HuH-7 (cell line): Measurements from ENCODE around the gene DCLRE1B.

Source experiments
- DNase-seq: peaks from one replicate; pipeline ENCODE4 v3.0.0; 2011; ENCODE audit warnings: low spot score

The DCLRE1B gene

DNA sequence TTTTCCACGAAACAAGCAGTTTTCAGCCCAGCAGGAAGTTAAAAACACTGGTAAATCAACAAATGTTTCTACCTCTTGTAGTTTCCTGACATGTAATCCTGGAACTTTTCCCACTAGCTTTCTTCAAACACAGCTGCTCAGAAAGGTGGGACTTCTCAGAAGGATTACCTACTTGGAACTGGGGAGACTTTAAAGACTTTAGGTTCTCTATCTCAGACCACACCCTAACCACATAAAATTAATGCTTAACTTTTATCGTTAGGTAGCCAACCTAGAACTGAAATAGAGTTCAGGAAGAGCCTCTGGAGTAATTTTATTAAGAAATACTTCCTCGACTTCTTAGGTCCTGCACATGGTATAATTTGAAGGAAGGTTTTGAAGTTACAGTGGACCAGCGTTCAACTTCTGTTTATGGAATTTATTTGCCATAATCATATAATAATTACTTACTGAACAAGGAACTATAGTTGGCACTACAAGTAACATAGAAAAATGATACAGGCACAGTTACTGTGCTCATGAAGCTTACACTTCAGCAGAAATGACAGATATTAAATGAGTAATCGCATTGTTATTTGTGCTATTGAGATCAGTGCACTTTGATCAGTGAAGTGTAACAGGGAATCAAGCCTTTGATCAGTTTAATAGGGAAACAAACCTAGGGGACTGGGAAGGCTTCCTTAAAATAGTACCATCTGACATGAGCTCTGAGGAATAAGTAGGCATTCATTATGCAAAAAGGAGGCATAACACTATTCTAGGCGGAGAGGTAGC, 17.5 kb upstream of the DCLRE1B start, which contains the start of gene BCL2L15:
Gene BCL2L15, minus strand, starts transcription at position 180 of the 774 bp plus-strand sequence. CDS start 206 bp downstream, outside the sequence.
- no peak for DNase-seq

DNA sequence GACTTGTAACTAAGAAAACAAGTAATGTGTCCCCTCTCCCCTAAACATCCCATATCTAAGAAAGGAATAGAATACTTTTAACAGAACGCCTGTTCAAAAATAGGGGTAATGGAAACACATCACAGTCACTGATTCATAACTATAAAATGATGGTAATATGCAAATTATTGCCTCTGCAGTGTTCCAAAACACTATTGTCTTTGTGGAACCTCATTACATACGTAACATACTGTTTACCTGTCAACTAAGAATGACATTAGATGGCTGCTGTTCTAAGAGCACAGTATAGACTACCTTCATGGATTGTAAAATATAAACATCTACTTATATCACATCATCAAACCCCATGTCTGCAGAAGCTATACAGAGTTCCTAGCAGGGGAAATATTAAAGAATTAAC, 14.3 kb upstream of the DCLRE1B start:
- DNase-seq = no peak

DNA sequence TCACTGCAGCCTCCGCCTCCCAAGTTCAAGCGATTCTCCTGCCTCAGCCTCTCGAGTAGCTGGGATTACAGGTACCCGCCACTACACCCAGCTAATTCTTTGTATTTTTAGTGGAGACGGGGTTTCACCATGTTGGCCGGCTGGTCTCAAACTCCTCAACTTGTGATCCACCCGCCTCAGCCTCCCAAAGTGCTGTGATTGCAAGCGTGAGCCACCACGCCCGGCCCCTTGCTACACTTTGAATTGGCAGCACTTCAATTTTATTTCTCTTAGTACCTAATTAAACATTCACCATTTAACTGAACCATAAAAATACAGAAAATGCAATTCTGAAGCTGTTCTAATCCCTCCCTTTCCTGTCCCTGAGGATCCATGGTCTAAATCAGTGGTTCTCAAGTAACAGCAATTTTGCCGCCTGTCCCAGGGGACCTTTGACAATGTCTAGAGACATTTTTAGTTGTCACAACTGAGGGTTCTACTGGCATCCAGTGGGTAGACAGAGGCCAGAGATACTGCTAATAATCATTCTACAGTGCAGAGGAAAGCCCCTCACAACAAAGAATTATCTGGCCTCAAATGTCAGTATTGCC, 13.4 kb upstream of the DCLRE1B start:
- DNase-seq = no peak

DNA sequence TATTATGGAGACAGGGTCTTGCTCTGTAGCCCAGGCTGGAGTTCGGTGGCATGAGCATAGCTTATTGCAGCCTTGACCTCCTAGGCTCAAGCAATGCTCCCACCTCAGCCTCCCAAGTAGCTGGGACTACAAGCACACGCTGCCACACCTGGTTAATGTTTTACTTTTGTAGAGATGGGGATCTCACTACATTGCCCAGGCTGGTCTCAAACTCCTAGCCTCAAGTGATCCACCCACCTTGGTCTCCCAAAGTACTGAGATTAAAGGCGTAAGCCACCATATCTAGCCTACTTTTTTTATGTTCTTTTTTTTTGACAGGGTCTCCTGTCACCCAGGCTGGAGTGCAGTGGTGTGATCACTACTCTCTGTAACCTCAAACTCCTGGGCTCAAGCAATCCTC, 11.9 kb upstream of the DCLRE1B start:
- no peak for DNase-seq

DNA sequence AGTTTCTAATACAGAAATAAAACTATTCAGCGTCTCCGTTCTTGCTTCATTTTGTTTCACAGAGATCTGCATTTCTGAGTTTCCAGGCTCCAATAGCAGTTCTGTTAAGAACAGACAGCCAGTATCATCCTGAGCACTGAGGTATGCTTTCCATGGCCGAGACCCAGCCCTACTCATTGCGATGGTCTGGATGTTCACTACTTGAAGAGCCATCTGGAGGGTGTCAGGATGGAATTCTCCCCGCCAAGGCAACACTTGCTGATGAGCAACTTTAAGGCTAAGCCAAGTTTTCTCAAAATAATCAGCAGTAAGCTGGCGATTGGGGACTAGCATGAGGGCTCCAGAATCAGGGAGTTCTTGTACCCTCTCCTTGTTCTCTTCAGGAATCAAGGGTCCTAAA, 10.0 kb upstream of the DCLRE1B start:
- DNase-seq = no peak

DNA sequence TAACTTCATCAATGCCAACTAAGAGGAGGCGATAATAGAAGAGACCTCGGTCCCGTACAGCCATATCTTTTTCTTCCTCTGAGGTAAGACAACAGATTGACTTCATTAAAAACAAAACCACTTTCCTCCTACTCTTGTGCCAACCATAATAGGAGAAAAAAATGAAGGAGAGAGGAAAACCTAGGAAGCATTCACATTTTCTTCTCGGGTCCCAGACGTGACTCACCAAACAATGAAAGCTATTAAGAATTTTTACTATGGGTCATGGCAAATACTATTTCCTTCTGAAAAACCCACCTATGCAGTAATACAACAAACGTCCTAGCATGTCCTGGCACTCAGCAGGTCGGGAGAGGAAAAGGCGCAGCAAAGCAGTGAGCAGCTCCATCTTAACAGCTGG, 9.2 kb upstream of the DCLRE1B start:
- no peak for DNase-seq

DNA sequence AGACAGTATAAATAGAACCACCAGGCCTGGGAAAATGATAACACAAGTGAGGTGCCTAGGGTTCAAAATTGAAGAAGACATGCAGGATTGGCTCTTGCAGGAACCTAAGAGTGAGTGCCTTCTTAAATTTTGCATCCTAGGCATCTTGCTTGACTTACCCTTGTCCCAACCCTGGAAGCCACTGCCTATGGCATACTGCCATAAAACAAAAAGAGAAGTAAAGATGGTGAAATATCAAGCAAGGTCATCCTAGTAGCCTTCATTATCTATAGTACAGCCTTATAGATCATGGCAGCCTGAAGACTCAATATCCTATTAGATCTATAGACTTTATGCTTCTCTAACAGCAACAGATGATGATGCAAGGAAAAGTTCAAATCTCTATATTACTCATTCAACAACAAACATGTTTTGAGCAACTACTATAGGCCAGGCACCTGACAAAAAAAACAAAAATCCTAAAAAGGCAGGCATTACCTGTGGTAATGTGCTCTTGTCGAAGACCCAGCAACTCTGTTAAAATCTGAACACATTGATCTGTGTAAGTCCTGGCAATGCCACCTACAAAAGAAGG, 6.8 kb upstream of the DCLRE1B start:
- no peak for DNase-seq

DNA sequence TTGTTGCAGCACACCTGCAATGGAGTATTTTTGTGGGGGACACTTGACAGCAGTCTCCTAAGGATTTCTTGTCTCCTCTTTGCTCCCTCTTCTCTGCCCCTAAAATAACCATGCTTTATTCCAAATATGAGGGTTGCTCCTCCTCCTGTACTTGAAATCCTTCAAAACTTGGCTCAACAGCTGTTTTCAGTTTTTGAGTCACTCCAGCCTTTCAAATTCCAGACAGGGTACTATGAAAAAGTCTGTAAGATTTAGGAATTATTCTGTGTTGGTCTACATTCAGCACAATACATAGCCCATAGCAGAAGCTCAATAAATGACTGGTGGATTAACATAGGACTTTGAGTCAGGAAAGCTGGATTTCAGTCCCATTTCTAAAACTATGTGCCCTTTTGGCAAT, 6.0 kb upstream of the DCLRE1B start:
- DNase-seq = no peak

DNA sequence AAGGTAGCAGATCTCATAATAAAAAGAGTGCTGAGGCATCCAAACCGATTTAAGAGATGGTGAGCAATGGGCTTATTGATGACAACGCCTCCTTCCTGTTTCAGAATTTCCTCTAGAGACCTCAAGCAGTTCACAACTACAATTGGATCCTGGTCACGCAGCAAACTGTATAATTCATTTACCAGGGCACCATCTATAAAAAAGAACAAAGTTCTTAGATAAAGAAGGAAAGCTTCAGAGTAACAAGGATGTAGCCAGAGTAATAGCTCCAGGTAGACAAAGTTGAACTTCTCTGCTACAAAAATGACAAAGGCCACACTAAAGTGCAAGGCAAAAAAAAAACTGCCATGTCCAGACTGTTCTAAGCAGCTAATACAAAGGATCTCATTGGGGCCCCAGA, 3.9 kb upstream of the DCLRE1B start:
- no peak for DNase-seq

DNA sequence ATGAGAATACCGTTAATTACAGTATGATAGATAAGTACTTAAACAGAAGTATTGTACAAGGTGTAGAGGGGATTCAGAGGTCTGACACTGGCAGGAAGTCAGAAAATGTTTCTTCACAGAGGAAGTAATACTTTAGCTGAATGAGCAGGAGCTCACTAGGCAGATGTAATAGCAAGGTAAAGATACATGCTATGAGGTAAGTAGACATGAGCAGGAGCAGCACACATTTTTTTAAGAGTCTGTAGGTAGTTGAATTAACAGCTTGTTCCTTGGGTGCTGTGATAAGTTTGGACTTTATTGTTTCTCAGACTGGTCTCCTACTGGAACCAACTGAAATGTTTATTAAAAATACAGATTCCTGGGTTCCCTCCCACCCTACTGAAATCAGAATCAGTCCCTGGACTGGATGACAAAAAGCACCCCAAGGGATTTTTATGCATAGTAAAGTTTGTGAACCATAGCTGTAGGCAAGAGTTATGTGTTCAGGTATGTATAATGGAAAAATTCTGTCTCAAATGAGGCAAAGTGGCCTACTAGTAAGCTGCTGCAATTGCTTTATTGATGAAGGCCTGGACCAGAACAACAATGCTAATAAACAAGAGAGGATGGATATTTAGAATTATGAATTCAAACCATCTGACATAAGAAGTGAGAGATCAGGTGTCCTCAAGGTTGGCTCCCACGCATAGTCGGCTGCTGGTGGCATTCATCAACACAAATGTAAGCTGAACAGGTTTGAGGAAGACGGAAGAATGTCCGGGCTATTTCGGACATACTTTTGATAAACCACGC, 1.4 kb upstream of the DCLRE1B start:
- DNase-seq = no peak

DNA sequence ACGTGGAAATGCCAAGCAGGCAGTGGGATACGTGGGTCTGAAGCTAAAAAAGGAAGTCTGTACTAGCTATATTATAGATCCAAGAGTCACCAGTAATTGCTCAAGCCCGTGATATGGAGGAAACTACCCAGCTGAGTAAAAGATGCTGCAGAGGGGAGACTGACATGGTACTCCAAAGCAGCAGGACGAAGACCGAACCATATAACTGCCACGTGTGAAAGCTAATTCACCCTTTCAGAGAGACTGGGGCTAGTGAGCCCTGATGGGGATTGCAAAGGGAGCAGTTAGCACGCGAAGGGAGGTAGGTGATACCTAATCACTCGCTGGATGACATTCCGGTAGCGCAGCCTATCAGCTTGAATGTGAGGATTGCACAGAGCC, 843 bp upstream of the DCLRE1B start:
- peak; percentile 36 for DNase-seq

DNA sequence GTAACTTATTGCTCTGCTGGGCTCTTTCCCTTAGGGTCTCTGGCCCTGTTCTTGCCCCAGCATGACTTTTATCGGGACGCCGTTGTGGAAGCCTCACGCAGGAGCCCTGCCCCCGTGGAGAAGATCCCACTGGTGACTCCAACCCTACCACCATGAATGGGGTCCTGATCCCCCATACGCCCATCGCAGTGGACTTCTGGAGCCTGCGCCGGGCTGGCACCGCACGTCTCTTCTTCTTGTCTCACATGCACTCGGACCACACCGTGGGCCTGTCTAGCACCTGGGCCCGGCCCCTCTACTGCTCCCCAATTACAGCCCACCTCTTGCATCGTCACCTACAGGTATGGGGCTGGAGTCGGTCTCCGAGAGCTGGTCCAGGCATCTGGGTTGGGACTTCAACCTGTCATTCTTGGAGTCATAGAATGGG, 322 bp downstream of the DCLRE1B start:
- peak; percentile 22 for DNase-seq

DNA sequence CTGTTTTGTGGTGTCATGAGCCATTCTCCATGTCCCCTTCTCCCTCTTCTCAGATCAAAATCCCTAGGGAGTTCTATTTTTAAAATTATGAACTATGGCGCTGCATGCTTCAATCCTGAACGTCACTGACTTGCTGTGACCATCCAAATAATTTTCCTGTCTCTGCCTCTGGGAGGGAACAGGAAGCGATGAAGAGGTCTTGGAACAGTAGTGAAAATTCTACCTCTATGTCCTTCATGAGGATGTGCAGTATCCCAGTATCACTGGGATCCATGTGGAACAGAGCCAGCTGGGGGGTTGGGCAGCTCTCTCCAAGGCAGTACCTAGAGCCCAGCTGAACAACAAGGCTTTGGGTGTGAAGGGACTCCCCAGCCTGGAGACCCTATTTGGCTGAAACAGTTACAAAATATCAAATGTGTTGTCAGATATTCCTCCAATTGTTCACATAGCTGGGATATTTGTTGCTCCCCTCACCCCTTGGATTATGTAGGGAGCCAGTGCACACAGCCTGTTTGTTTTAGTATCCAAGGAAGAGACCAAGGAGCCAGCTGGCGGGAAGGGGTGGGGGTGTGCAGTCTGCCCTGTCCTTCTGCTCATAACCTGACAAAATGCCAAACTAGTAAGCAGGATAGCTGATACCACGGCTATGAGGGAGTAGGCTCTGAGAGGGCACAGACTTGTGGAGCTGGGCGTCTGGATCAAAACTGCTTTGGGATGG, 7.6 kb downstream of the DCLRE1B start:
- no peak for DNase-seq

DNA sequence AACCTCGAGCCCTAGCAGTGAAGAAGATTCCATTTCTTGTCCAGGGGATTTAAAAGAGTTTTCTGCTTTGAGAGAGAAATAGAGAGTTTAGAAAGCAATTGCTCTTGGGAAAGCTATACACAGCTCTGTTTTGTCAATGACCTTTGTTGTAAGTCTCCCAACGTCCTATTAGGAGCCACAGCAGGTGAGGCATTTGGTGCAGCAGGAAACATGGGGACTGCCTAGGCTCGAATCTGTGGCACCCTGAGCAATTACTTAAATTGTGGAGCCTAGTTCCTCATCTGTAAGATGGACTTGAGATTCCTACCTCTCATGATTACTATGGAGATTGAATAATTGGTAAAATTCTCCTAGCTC, 8.2 kb downstream of the DCLRE1B start:
- no peak for DNase-seq

DNA sequence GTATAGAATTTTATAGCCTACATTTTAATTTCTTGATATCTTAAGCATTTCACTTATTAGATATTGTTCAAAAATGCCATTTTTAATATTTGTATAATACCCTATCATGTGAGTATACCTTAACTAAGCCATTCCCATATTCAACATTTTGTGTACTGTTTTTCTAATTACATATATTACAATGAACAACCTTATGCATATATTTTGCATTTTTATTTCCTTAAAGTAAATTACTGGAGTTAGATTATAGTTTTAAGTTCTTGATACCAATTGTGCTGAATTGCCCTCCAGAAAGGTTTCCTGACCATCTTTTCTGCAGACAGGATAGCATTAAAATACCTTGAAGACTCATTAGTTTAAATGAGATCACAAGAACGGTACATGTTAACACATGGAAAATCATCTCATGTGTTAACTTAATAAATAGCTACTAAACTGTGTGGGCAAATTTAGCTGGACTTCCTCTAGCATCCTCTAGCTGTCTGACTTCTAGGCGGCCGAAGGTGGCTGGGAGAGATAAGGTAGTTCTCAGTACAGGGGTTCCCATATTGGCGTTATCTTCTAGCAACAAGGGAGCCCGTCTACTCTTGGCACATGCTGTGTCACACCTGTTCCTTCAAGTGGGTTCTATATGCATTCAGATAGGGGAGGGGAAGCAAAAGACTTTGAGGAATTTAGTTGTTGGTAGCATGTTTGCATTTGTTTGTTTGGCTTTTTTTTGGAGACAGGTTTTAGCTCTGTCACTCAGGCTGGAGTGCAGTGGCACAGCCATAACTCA, 8.9 kb downstream of the DCLRE1B start:
- DNase-seq = no peak

DNA sequence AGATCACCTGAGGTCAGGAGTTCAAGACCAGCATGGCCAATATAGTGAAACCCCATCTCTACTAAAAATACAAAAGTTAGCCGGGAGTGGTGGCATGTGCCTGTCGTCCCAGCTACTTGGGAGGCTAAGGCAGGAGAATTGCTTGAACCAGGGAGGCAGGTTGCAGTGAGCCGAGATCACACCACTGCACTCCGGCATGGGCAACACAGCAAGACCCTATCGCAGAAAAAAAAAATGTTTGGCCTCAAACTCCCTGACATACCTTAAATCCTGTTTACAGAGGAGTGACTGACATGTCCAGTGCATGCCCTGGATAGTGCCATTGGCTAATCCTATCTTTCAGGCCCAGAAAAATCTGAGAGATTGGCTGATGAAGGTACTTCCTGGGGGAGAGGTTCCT, 11.8 kb downstream of the DCLRE1B start:
- DNase-seq = no peak

DNA sequence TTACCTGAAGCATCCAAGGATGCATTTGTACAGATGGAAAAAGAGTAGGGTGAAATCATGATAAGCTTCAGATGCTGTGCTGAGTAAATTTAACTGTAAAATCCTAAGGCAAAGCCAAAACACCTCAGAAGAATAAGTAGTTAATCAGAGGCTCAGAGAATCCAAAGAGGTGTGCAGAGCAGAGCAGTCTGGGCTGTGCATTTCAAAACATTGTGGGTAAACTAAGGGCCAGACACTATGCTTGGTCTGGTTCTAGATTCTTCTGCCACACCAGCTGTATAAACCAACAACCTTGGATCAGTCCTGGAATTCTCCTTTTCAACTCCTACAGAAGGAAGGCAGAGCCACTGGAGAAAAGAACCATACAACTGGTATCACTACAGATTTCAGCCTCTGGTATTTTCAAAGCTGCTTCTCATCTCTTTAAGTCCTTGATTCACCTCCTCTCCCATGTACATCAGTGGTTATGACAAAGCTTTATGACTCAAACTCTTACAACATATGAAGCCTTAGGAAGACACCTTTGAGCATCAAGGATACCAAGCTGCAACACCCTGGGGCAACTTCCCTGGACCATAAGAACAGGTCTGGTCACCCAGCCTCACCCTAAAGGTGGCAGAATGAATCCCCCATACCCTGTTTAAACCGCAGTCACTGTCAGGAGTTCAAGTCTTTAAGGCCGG, 12.4 kb downstream of the DCLRE1B start:
- DNase-seq = no peak

DNA sequence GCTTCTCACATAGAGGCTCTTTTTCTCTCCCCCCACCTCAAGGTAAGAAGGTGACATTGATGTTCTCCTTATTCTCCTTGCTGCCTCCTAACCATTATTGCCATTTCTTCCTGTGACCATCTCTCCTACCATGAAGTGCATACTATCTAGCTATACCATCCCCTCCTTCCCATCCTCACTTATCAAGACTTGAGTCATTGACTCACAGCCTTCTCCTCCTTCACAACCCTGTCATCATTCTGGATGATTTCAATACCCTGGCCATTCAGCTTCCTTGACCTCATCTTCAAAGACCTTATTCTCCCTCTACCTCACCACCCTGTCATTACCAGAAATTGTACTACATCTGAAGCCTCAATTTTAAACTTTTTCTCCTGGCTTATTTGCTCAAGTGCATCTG, 13.1 kb downstream of the DCLRE1B start:
- no peak for DNase-seq

DNA sequence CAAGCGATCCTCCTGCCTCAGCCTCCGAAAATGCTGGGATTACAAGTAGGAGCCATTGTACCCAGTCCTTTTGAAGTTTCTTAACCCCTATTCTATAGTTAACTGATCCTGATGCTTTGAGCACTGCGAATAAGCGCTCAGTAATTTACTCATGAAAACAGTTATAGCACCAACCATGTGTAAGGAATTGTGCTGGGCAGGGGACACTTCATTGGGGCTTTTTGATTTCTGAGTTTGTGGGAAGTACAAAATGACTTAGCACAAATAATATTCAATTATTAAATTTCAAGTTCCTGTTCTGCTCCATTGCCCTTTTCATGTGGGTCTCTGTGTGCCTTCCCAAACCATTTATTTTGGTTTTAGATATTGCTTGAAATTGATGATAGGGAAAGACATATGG, 17.8 kb downstream of the DCLRE1B start:
- DNase-seq = no peak

DNA sequence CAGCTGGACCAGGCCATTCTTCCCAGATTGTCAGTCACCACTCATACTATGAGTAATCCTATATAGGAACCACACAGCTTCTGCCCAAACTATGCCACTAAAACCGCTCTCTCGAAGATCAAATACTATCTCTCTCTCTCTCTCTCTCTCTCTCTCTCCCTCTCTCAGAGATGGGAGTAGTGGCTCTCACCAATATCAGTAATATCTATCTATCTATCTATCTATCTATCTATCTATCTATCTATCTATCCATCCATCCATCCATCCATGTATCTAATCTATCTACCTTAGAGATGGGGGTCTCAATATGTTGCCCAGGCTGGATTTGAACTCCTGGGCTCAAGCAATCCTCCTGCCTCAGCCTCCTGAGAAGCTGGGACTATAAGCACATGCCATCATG, 19.3 kb downstream of the DCLRE1B start:
- DNase-seq = no peak
